K562 (cell line): ENCODE results near the gene TNK2.

ENCODE experiments used
- NFIC ChIP-seq: fragments of 450-650 bp; IDR thresholded peaks from 2 replicates; pipeline ENCODE4 v1.6.1; 2017; ENCODE audit warnings: mild to moderate bottlenecking, inconsistent platforms
- YY1 ChIP-seq, 3 experiments: IDR thresholded peaks; 2 replicates each; pipeline ENCODE4 v1.6.1; 2011; ENCODE audit warnings: low read length in 2 of 3, mild to moderate bottlenecking in 2 of 3, moderate library complexity in 2 of 3, borderline replicate concordance in 1 of 3, control low read depth in 1 of 3, low read depth in 1 of 3; ENCODE audit not compliant: insufficient read depth in 3 of 3, insufficient replicate concordance in 2 of 3, control insufficient read depth in 1 of 3, insufficient read length in 1 of 3; ENCODE audit errors: extremely low read depth in 1 of 3
- ZFX ChIP-seq: sonication (generic); formaldehyde crosslinking; IDR thresholded peaks from 2 replicates; pipeline ENCODE4 v1.8.0; 2022; ENCODE audit warnings: mild to moderate bottlenecking, missing genetic modification reagents, moderate library complexity
- ZNF212 ChIP-seq: fragments of 450-650 bp; formaldehyde crosslinking; IDR thresholded peaks from 2 replicates; pipeline ENCODE4 v1.4.0; 2020; ENCODE audit warnings: mild to moderate bottlenecking
- TF ChIP-seq, protein P1 (sequence below): sonication (generic); formaldehyde crosslinking; IDR thresholded peaks from 2 replicates; pipeline ENCODE4 v1.5.0; 2020; ENCODE audit warnings: missing genetic modification reagents
- TF ChIP-seq, protein P2 (sequence below): fragments of 450-650 bp; IDR thresholded peaks from 2 replicates; pipeline ENCODE4 v1.6.1; 2016; ENCODE audit warnings: antibody characterized with exemption
- TF ChIP-seq, protein P3 (sequence below): fragments of 450-650 bp; formaldehyde crosslinking; IDR thresholded peaks from 2 replicates; pipeline ENCODE4 v1.4.0; 2022; ENCODE audit warnings: mild to moderate bottlenecking, moderate library complexity
- TF ChIP-seq, protein P4 (sequence below), 2 experiments: fragments of 200-800 bp in 1 of 2; sonication (Bioruptor generic) in 1 of 2; sonication (generic) in 1 of 2; formaldehyde crosslinking in 1 of 2; IDR thresholded peaks in 1 of 2; conservative IDR thresholded peaks in 1 of 2; 2 replicates each; pipeline versions ENCODE4 v1.5.0 to v1.6.1; 2016 to 2020; ENCODE audit warnings: missing compliant biosample characterization in 1 of 2, missing genetic modification characterization in 1 of 2, missing genetic modification reagents in 1 of 2

DNA sequence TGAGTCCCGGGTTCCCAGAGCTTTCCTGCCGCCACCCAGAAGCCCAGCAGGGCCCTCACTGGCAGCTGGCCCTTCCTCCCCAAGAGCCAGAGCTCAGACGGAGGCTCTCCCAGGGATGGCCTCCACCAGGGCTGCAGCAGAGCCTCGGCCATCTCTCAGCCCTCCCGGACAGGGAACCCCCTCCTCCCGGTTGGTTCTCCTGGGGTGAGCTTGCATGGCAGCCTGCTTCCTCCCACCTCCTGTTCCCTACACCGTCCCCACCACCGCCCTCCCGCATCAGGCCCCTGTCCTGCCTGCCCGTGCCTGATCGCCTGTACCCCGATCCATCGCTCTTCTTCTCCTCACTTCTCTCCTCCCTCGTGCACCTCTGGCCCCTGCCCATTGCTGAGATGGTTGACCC lies 72.6 kb downstream of the TNK2 start:
- TF ChIP-seq, protein P1, sequence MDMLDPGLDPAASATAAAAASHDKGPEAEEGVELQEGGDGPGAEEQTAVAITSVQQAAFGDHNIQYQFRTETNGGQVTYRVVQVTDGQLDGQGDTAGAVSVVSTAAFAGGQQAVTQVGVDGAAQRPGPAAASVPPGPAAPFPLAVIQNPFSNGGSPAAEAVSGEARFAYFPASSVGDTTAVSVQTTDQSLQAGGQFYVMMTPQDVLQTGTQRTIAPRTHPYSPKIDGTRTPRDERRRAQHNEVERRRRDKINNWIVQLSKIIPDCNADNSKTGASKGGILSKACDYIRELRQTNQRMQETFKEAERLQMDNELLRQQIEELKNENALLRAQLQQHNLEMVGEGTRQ, result no peak
- TF ChIP-seq, protein P2, sequence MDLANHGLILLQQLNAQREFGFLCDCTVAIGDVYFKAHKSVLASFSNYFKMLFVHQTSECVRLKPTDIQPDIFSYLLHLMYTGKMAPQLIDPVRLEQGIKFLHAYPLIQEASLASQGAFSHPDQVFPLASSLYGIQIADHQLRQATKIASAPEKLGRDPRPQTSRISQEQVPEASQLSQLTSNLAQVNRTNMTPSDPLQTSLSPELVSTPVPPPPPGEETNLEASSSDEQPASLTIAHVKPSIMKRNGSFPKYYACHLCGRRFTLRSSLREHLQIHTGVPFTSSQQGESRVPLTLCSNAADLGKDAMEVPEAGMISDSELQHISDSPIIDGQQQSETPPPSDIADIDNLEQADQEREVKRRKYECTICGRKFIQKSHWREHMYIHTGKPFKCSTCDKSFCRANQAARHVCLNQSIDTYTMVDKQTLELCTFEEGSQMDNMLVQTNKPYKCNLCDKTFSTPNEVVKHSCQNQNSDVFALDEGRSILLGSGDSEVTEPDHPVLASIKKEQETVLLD, result no peak
- TF ChIP-seq YY1 (IDR thresholded peaks at IDR 0.05; ENCODE audit: borderline replicate concordance in 1 of 3, control insufficient read depth in 1 of 3, extremely low read depth in 1 of 3, insufficient read depth in 3 of 3, insufficient read length in 1 of 3, insufficient replicate concordance in 2 of 3, low read depth in 1 of 3, low read length in 2 of 3) (no peak), NFIC (no peak), ZNF212 (CRISPR knock-in tag) (no peak), ZFX (CRISPR knock-in tag) (no peak)
- TF ChIP-seq, protein P3, sequence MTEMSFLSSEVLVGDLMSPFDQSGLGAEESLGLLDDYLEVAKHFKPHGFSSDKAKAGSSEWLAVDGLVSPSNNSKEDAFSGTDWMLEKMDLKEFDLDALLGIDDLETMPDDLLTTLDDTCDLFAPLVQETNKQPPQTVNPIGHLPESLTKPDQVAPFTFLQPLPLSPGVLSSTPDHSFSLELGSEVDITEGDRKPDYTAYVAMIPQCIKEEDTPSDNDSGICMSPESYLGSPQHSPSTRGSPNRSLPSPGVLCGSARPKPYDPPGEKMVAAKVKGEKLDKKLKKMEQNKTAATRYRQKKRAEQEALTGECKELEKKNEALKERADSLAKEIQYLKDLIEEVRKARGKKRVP (CRISPR knock-in tag), result no peak
- TF ChIP-seq, protein P4, sequence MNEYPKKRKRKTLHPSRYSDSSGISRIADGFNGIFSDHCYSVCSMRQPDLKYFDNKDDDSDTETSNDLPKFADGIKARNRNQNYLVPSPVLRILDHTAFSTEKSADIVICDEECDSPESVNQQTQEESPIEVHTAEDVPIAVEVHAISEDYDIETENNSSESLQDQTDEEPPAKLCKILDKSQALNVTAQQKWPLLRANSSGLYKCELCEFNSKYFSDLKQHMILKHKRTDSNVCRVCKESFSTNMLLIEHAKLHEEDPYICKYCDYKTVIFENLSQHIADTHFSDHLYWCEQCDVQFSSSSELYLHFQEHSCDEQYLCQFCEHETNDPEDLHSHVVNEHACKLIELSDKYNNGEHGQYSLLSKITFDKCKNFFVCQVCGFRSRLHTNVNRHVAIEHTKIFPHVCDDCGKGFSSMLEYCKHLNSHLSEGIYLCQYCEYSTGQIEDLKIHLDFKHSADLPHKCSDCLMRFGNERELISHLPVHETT (CRISPR knock-in tag; conservative IDR thresholded peaks at IDR 0.05 in 1 of 2, IDR thresholded peaks at IDR 0.05 in 1 of 2), result no peak
